SK-N-SH treated with all-trans-retinoic acid at 6 μM for 48 hours (cell line): ENCODE measurements around the gene EZR.

ENCODE experiments used
- CSRNP3 ChIP-seq: fragments of 250-450 bp; sonication (Bioruptor Pico); IDR thresholded peaks from 2 replicates; pipeline ENCODE4 v1.5.1; 2021; ENCODE audit warnings: mild to moderate bottlenecking, moderate library complexity
- GLIS3 ChIP-seq: fragments of 250-450 bp; sonication (Bioruptor Pico); IDR thresholded peaks from 2 replicates; pipeline ENCODE4 v1.5.0; 2020; ENCODE audit warnings: mild to moderate bottlenecking, moderate library complexity
- OSR1 ChIP-seq: fragments of 250-450 bp; sonication (Bioruptor Pico); IDR thresholded peaks from 2 replicates; pipeline ENCODE4 v1.8.0; 2022; ENCODE audit warnings: moderate library complexity, mild to moderate bottlenecking, inconsistent platforms
- RARB ChIP-seq: fragments of 250-450 bp; sonication (Bioruptor Pico); IDR thresholded peaks from 2 replicates; pipeline ENCODE4 v1.8.0; 2021; ENCODE audit warnings: mild to moderate bottlenecking, moderate library complexity
- ZFP3 ChIP-seq: fragments of 250-450 bp; sonication (Bioruptor Pico); IDR thresholded peaks from 2 replicates; pipeline ENCODE4 v1.5.0; 2020; ENCODE audit warnings: mild to moderate bottlenecking, moderate library complexity
- ZNF70 ChIP-seq: fragments of 450-650 bp; formaldehyde crosslinking; IDR thresholded peaks from 2 replicates; pipeline ENCODE4 v1.5.0; 2020; ENCODE audit warnings: mild to moderate bottlenecking, moderate library complexity
- ZNF8 ChIP-seq: fragments of 450-650 bp; formaldehyde crosslinking; IDR thresholded peaks from 2 replicates; pipeline ENCODE4 v1.5.0; 2020; ENCODE audit warnings: mild to moderate bottlenecking, moderate library complexity
- TF ChIP-seq, protein P1 (sequence below): fragments of 250-450 bp; sonication (Bioruptor Pico); IDR thresholded peaks from 2 replicates; pipeline ENCODE4 v1.8.0; 2020; ENCODE audit warnings: mild to moderate bottlenecking, moderate library complexity, borderline replicate concordance

- TF ChIP-seq, protein P1, sequence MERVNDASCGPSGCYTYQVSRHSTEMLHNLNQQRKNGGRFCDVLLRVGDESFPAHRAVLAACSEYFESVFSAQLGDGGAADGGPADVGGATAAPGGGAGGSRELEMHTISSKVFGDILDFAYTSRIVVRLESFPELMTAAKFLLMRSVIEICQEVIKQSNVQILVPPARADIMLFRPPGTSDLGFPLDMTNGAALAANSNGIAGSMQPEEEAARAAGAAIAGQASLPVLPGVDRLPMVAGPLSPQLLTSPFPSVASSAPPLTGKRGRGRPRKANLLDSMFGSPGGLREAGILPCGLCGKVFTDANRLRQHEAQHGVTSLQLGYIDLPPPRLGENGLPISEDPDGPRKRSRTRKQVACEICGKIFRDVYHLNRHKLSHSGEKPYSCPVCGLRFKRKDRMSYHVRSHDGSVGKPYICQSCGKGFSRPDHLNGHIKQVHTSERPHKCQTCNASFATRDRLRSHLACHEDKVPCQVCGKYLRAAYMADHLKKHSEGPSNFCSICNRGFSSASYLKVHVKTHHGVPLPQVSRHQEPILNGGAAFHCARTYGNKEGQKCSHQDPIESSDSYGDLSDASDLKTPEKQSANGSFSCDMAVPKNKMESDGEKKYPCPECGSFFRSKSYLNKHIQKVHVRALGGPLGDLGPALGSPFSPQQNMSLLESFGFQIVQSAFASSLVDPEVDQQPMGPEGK, result no peak
- no peak for TF ChIP-seq CSRNP3
- no peak for TF ChIP-seq GLIS3 (CRISPR knock-in tag)
- TF ChIP-seq ZNF8 (CRISPR knock-in tag), result no peak
- TF ChIP-seq OSR1 (CRISPR knock-in tag), result no peak
- TF ChIP-seq ZFP3 (CRISPR knock-in tag), result no peak
- TF ChIP-seq RARB, result no peak
- TF ChIP-seq ZNF70 (CRISPR knock-in tag), result no peak
Observed at GRCh38 chr6:158812611-158813010, 6.6 kb downstream of the EZR start.
